HG03159 (cell line): ENCODE measurements around the gene NR1I3.
A peak's percentile ranks its signal among the peaks of the same experiment; 100 is the strongest.

ENCODE experiments used
- ATAC-seq: cut with Tn5 transposase; IDR thresholded peaks from one replicate; pipeline ENCODE4 v1.9.1; 2021; ENCODE audit warnings: mild to moderate bottlenecking, moderate library complexity; ENCODE audit not compliant: unreplicated experiment

Gene NR1I3

GRCh38 chr1:161196521-161197451 is 41.2 kb downstream of the NR1I3 start:
- no peak for ATAC-seq

- ATAC-seq = no peak
These were observed 41.9 kb downstream of the NR1I3 start for GRCh38 chr1:161196111-161196510.

GRCh38 chr1:161195171-161195570 is 42.8 kb downstream of the NR1I3 start:
- ATAC-seq = no peak

GRCh38 chr1:161193561-161194235 is 44.3 kb downstream of the NR1I3 start:
- ATAC-seq = no peak

GRCh38 chr1:161192476-161193465 is 45.2 kb downstream of the NR1I3 start:
- peak; percentile 65 for ATAC-seq

- ATAC-seq = no peak
These were observed 46.0 kb downstream of the NR1I3 start for GRCh38 chr1:161191971-161192370.

- no peak for ATAC-seq
These were observed 47.0 kb downstream of the NR1I3 start for GRCh38 chr1:161190962-161191521.

- no peak for ATAC-seq
These were observed 49.0 kb downstream of the NR1I3 start for GRCh38 chr1:161189036-161189435.

GRCh38 chr1:161188381-161188780 is 49.6 kb downstream of the NR1I3 start:
- ATAC-seq = no peak

GRCh38 chr1:161187311-161187710 is 50.7 kb downstream of the NR1I3 start:
- ATAC-seq = no peak

- ATAC-seq = peak; percentile 23
These were observed 52.2 kb downstream of the NR1I3 start for GRCh38 chr1:161185732-161186311.

- peak; percentile 52 for ATAC-seq
These were observed 52.7 kb downstream of the NR1I3 start for GRCh38 chr1:161185282-161185682.

GRCh38 chr1:161182214-161182613 is 55.8 kb downstream of the NR1I3 start:
- peak; percentile 37 for ATAC-seq

- no peak for ATAC-seq
These were observed 57.4 kb downstream of the NR1I3 start for GRCh38 chr1:161180639-161181038.

- no peak for ATAC-seq
These were observed 58.3 kb downstream of the NR1I3 start for GRCh38 chr1:161179698-161180097.
